Measurements from ENCODE around the gene LIPG. TPM values are rescaled to one million over a fixed set of nuclear protein-coding genes. Genes with fewer than 3 reads are reported as not detected.

The LIPG gene
- total RNA-seq, 2 experiments from 2014 or later, result not detected

GRCh38 chr18:49580279-49580678, 18.4 kb downstream of the LIPG start:
- ChIA-PET POLR2A (no interaction called here), CTCF (ENCODE audit: unreplicated experiment) (no interaction called here)
- no peaks in the 10 kb centered on the region for H3K36me3 ChIP-seq (ENCODE audit: insufficient read depth, low read length)
- intact Hi-C loops (cut with micrococcal nuclease; ENCODE audit: unreplicated experiment), result no loop called here
- TF ChIP-seq EZH2phosphoT487 (IDR thresholded peaks at IDR 0.05; ENCODE audit: borderline replicate concordance, low read depth, low read length) (no peak), CTCF (conservative IDR thresholded peaks at IDR 0.05; ENCODE audit: low read length) (no peak)
- H3K79me2 ChIP-seq (ENCODE audit: insufficient read depth, low read depth, low read length), result no peaks in the 10 kb centered on the region
- no peak overlapping the region for H2AFZ ChIP-seq (ENCODE audit: low read length)
- DNase-seq (ENCODE audit: low spot score), result no peak
- H3K9me3 ChIP-seq (ENCODE audit: low read length), result no peaks in the 10 kb centered on the region
- no peak overlapping the region for H3K27ac ChIP-seq (ENCODE audit: low read depth, low read length, poor library complexity, severe bottlenecking)
- H3K9me2 ChIP-seq (ENCODE audit: insufficient read depth, low read length), result no peaks in the 10 kb centered on the region
- no peak overlapping the region for H3K4me3 ChIP-seq (ENCODE audit: low read depth, low read length, poor library complexity, severe bottlenecking)
- BruUV-seq (replicated peaks), result no TSS peak
- H3K4me1 ChIP-seq (ENCODE audit: insufficient read depth, low read length, poor library complexity, severe bottlenecking), result no peaks in the 10 kb centered on the region
- no peaks in the 10 kb centered on the region for H4K20me1 ChIP-seq (ENCODE audit: insufficient read depth, low read length)
- no peak overlapping the region for H3K4me2 ChIP-seq (ENCODE audit: low read length)

GRCh38 chr18:49581371-49581770, 19.5 kb downstream of the LIPG start:
- no peaks in the 10 kb centered on the region for H4K20me1 ChIP-seq (ENCODE audit: insufficient read depth, low read length)
- BruUV-seq (replicated peaks), result no TSS peak
- no peak overlapping the region for H3K4me3 ChIP-seq (ENCODE audit: low read depth, low read length, poor library complexity, severe bottlenecking)
- TF ChIP-seq CTCF (conservative IDR thresholded peaks at IDR 0.05; ENCODE audit: low read length) (no peak), EZH2phosphoT487 (IDR thresholded peaks at IDR 0.05; ENCODE audit: borderline replicate concordance, low read depth, low read length) (no peak)
- no peaks in the 10 kb centered on the region for H3K9me3 ChIP-seq (ENCODE audit: low read length)
- no peaks in the 10 kb centered on the region for H3K36me3 ChIP-seq (ENCODE audit: insufficient read depth, low read length)
- no peaks in the 10 kb centered on the region for H3K79me2 ChIP-seq (ENCODE audit: insufficient read depth, low read depth, low read length)
- no peaks in the 10 kb centered on the region for H3K9me2 ChIP-seq (ENCODE audit: insufficient read depth, low read length)
- no peak overlapping the region for H3K4me2 ChIP-seq (ENCODE audit: low read length)
- intact Hi-C loops (cut with micrococcal nuclease; ENCODE audit: unreplicated experiment), result no loop called here
- CTCF ChIA-PET (ENCODE audit: unreplicated experiment), result no interaction called here
- POLR2A ChIA-PET, result no interaction called here
- H3K4me1 ChIP-seq (ENCODE audit: insufficient read depth, low read length, poor library complexity, severe bottlenecking), result no peaks in the 10 kb centered on the region
- no peak for DNase-seq (ENCODE audit: low spot score)
- H3K27ac ChIP-seq (ENCODE audit: low read depth, low read length, poor library complexity, severe bottlenecking), result no peak overlapping the region
- no peak overlapping the region for H2AFZ ChIP-seq (ENCODE audit: low read length)

- Histone ChIP-seq H3K9me3 (ENCODE audit: low read length) (no peaks in the 10 kb centered on the region), H3K9me2 (ENCODE audit: insufficient read depth, low read length) (no peaks in the 10 kb centered on the region), H3K36me3 (ENCODE audit: insufficient read depth, low read length) (no peaks in the 10 kb centered on the region), H3K4me2 (ENCODE audit: low read length) (no peak overlapping the region), H3K79me2 (ENCODE audit: insufficient read depth, low read depth, low read length) (no peaks in the 10 kb centered on the region), H4K20me1 (ENCODE audit: insufficient read depth, low read length) (no peaks in the 10 kb centered on the region), H3K4me1 (ENCODE audit: insufficient read depth, low read length, poor library complexity, severe bottlenecking) (no peaks in the 10 kb centered on the region), H2AFZ (ENCODE audit: low read length) (no peak overlapping the region), H3K4me3 (ENCODE audit: low read depth, low read length, poor library complexity, severe bottlenecking) (no peak overlapping the region), H3K27ac (ENCODE audit: low read depth, low read length, poor library complexity, severe bottlenecking) (no peak overlapping the region)
- intact Hi-C loops (cut with micrococcal nuclease; ENCODE audit: unreplicated experiment), result no loop called here
- ChIA-PET POLR2A (no interaction called here), CTCF (ENCODE audit: unreplicated experiment) (no interaction called here)
- no peak for TF ChIP-seq EZH2phosphoT487 (IDR thresholded peaks at IDR 0.05; ENCODE audit: borderline replicate concordance, low read depth, low read length)
- no peak for DNase-seq (ENCODE audit: low spot score)
- no TSS peak for BruUV-seq (replicated peaks)
Observed at GRCh38 chr18:49582579-49582978, 20.7 kb downstream of the LIPG start.
